GM19468 (cell line): ENCODE measurements around the gene RNF31.

ENCODE experiments used
- ATAC-seq: cut with Tn5 transposase; IDR thresholded peaks from one replicate; pipeline ENCODE4 v1.9.1; 2021; ENCODE audit warnings: mild to moderate bottlenecking, moderate library complexity, moderate number of reproducible peaks; ENCODE audit not compliant: unreplicated experiment; ENCODE audit errors: extremely low read depth

Gene RNF31

DNA sequence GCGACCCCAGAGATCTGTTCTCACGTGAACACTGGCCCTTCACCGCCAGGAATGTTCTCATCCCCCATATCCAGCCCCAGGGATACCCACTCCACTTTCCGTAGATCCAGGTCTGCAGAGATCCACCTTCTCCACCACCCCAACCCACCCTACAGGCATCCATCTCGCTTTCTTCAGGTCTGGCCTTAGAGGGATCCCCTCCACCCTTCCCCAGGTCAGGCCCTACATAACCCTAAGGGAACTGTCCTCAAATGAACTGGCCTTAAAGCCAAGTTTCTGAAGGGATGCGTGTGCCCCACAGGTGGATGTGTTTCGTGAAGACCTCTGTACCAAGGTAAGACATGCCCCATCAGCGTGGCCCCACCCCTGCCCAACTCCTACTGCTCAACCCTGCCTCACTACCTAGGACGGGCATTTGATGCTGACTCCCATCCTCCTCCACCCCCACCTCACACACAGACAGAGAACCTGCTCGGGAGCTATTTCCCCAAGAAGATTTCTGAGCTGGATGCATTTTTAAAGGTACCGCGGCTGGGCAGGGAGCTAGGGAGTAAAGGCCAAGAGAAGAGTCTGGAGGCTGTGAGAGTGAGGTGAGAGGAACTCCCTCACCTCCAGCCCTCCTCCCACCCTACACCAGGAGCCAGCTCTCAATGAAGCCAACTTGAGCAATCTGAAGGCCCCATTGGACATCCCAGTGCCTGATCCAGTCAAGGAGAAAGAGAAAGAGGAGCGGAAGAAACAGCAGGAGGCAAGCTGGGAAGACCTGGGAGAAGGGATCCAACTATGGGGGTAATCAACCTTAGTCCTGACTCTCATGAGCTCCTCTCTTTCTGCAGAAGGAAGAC, 10.4 kb upstream of the RNF31 start:
- ATAC-seq: no peak

DNA sequence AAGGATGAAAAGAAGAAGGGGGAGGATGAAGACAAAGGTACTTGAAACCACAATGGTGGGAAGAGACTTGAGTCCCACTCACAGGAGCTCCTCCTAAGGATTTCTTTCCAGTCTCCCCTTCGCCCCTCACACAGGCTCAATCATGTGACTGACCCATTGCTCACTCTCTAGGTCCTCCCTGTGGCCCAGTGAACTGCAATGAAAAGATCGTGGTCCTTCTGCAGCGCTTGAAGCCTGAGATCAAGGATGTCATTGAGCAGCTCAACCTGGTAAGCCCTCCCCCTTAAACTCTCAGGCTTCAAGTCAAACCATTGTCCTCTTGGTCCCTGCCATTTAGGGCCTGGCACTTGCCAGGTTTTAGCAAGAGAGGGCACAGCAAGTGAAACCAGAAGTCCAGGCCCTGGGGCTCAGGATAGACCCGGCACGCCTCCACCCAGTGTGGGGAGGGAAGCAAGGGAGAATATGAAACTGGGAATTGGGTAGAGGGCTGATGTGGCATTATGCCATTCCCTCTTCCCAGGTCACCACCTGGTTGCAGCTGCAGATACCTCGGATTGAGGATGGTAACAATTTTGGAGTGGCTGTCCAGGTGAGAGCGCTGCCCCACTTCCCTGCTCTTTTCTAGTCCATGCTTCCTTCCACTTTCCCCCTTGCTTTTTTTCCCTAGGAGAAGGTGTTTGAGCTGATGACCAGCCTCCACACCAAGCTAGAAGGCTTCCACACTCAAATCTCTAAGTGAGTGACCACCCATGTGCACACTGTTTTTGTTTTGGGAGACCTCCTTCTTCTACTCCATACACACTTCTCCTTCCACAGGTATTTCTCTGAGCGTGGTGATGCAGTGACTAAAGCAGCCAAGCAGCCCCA, 9.5 kb upstream of the RNF31 start:
- ATAC-seq: no peak

DNA sequence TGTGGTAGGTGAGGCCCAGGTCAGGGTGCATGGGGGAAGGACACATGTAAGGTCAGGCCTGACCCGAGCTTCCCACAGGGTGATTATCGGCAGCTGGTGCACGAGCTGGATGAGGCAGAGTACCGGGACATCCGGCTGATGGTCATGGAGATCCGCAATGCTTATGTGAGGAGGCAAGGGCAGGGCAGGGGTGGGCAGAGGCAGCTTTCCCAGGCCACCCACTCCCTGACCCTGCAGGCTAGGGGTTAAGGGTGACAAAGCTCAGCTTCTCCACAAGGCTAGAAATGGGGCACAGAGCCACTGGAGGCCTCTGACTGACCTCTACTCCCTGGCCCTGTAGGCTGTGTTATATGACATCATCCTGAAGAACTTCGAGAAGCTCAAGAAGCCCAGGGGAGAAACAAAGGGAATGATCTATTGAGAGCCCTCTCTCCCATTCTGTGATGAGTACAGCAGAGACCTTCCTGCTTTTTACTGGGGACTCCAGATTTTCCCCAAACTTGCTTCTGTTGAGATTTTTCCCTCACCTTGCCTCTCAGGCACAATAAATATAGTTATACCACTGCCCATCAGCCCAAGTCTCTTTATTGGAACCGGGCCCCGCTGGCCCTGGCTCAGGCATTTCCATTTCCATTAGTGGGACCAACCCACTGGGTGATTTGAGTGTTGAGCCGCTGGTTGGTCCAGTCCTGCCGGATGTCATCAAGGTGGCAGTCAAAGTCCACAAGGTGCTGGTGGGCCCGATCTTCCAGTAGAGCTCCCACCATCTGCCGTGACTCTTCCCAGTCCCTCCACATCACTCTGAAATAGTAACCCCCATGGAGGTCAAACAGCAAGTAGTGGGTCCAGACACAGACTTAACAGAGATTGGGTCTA, 8.7 kb upstream of the RNF31 start:
- ATAC-seq: no peak

DNA sequence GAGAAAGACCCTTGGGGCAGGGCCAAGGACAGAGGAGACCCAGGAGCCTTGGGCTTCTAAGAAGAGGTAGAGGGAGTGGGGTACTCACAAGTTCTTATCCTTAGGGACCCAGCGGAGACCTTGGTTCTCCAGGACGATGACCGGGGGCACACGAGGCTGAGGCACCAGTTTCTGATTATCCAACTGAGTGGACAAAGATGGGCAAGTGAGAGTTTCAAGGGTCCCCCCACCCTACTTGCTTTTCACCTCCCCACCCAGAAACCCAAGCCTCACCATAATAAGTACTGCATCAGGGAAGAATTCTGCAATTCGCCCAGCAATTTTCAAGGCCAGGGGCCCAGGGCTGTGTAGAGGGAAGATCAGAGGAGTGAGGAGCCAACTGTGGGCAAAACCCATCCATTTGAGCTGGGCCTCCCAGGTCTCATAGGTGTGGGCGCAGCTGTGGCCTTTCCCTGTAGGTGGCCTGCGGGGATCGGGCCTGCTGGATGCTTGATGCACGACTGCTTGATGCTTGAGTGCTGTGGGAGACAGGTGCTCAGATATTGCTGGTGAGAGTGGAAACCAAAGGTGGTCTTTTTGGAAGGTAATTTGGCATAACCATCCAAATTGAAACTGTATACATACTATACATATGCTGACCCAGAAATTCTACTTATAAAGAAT, 7.9 kb upstream of the RNF31 start:
- ATAC-seq: no peak

DNA sequence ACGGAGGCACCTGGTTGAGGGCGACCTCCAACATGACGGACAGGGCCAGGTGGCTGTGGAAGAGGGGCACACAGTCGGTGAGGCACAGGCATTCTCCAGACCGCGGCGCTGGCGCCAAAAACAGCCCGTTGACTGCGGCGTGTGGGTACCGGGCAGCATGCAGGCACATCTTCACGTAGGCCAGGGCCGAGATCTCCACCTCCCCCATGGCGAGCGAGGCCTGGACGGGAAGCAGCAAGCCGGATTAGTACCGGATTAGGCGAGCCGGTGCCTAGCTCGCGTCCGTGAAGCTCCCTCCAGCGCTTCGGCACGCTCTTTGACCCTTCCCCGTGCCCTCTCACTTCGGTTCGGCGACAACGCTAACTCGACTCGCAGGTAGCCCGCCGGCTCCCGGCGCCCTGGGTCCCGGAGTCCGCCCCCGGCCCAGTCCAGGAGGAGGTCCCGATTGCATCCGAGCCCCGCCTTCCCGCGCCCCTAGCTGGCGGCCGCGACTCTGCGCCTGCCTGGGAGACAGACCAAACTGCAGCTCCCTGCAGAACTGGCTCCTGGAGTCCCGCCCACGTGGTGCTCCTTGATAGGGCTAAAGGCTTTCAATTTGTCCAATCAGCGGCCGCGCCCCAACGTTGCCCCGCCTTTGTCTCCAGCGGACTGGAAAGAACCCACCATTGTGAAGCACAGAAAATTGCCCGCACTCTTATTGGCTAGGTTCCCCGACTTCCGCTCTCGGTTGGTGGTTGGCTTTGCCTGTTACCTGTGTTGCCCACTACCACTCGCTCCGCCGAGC, 6.0 kb upstream of the RNF31 start, which contains the start of gene EMC9:
EMC9 (minus strand) TSS at position 495 of the 784 bp plus-strand sequence; CDS start at position 208, 287 bp downstream.
- ATAC-seq: peak; percentile 94

DNA sequence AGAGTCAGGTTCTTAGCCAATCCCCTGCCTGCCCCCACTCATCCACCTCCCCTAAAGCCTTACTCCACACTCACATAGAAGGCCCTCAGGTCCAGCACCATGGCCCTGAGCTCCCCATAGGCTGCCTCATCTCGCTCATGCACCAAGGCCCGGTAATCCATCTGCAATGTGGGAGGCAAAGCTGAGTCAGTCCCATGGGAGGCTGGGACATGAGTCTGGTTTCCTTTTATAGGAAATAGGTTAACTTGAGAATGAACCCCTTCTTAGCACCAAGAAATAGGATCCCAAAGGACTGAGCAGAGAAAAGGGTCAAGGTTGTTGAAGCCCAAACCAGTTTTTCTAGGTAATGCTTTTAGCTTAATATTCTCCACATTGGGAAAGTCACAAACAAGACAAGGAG, 3.8 kb upstream of the RNF31 start:
- no peak for ATAC-seq

DNA sequence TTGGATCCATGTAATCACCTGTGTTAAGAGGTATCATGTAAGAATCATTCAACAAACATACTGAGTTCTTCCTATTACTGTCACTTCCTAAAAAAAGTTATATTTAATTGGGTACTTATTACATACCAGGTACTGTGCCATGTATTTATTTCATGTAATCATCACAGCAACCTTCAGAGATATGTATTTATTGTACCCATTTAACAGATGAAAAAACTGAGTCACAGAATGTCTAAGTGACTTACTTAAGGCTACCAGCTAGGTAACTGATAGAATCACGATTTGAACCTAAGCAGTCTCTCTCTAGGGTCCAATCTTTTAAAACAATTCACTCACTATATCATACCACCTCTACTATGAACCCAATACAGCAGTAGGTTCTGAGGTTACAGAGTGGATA, 2.8 kb upstream of the RNF31 start:
- no peak for ATAC-seq

DNA sequence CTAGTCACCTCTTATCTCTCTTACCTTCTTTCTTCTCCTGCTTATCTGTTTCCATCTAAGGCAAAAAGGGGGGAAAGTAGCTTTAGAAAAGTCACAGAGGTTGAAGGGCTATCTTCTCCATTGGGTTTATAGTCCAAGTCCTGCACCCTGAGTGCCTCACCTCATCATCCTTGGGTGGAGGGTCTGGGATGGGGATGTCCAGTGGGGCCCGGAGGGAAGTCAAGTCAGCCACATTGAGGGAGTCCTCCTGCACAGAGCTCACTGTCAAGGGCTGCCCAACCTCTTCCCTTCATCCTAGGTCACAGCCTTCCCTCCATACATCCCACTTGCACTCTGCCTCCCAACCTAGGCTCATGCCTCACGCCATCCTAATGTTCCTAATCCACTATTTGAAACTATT, 2.1 kb upstream of the RNF31 start:
- no peak for ATAC-seq

DNA sequence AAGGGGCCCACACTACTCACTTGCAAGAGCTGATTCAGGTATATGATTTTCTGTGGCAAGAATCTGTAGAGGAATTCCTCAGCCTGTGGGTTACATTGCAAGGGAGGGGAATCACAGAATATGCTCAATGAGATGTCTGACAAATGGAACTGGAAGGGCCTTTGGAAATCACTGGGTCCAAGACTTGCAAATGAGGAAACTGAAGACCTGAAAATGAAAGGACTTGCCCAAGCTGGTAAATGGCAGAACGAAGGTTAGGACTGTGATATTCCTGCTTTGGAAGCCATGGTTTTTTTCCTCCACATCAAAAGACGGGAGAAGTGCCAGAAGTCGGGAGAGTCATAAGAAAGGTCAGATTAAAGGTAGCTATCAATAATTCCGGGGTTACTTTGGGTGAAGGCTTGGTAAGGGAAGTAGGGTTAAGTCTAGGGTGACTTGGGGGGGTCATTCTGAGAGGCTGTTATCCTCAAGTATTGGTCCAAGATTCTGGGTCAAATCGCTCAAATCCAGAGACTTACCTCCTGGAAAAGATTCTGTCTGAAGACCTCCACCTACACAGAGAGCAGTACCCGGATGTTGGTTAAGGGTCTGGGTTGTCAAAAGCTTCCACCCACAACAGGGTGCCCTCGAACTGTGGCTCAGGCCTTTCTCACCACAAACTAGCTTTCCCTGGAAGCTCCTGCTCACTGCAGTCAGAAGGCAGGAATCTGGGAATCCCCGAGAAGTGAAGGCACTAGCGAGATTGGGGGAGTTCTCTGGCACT, 1.4 kb upstream of the RNF31 start:
- ATAC-seq: no peak

DNA sequence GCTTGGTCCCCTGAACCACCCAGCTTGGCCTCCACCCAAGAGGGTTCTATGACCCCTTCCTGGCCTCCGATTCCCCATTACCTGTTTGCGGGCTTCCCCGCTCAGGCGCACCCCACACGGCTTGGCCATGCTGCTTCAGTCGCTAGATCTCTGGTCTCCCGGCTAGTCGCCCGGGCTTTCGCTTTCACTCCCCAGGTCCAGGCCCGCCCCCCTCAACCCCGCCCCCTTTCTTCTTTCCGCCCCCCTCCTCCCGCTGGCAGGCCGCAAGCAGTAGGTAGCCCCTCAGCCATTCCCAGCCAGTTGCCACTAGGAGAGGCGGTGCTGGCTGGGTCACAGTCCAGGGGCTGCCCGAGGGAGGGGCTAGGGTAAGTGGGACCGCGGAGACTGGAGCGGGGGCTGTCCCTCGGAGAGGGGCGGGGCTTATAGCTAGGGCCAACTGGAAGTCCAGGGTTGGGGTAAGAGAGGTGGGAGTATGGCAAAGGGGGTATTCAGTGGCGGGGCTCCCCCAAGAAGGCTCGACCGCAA, 783 bp upstream of the RNF31 start, which contains the start of gene PSME2:
PSME2 (minus strand) TSS at position 158 of the 525 bp plus-strand sequence; CDS start at position 129, 29 bp downstream.
- peak; percentile 42 for ATAC-seq

DNA sequence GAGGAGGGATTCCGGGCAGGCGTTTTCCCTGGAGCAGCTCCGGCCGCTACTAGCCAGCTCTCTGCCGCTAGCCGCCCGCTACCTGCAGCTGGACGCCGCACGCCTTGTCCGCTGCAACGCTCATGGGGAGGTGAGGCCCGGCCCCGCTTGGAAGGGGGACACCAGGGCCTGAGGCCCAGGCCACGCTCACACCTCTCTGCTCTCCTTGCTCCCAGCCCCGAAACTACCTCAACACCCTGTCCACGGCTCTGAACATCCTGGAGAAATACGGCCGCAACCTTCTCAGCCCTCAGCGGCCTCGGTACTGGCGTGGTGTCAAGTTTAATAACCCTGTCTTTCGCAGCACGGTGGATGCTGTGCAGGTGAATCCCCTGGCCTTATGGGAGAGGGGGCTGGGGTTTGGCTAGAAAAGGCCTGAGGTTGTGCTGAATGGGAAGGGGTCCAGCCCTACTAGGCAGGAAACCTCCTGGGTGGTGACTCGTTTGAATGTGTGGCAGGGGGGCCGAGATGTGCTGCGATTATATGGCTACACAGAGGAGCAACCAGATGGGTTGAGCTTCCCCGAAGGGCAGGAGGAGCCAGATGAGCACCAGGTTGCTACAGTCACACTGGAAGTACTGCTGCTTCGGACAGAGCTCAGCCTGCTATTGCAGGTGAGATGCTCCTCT, 597 bp downstream of the RNF31 start:
- ATAC-seq: no peak

DNA sequence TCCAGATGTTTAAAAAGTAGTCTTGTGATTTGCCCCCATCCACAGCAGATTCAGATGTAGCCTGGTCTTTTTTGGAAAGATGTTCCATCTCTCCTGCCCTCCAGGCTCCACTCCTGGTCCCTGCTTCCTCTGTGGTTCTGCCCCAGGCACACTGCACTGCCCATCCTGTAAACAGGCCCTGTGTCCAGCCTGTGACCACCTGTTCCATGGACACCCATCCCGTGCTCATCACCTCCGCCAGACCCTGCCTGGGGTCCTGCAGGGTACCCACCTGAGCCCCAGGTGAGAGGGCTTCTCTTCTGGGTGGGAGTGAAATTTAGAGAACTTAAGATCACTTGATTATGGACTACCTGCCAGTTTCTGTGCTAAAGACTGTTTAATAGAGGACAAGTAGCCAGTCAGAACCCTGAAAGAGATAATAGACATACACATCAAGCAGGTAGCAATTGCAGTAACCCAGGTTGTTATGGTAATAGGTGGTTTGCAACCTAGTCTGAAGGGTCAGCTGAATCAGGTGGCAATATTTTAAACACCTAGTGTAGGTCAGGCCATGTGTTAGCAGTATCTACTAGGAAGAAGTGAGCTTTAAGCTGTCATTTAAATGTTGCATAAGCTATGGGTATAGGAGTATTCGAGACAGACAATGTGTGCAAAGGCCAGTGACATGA, 2.1 kb downstream of the RNF31 start:
- ATAC-seq: no peak

DNA sequence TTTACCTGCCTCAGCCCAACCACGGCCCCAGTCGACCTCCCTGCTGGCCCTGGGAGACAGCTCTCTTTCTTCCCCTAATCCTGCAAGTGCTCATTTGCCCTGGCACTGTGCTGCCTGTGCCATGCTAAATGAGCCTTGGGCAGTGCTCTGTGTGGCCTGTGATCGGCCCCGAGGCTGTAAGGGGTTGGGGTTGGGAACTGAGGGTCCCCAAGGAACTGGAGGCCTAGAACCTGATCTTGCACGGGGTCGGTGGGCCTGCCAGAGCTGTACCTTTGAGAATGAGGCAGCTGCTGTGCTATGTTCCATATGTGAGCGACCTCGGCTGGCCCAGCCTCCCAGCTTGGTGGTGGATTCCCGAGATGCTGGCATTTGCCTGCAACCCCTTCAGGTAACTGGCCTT, 2.8 kb downstream of the RNF31 start:
- no peak for ATAC-seq

DNA sequence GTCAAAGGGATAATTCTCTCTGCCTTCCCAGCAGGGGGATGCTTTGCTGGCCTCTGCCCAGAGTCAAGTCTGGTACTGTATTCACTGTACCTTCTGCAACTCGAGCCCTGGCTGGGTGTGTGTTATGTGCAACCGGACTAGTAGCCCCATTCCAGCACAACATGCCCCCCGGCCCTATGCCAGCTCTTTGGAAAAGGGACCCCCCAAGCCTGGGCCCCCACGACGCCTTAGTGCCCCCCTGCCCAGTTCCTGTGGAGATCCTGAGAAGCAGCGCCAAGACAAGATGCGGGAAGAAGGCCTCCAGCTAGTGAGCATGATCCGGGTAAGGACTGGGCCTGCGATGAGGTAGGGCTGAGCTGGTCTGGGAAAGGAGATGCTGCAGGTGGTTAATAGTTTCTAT, 3.3 kb downstream of the RNF31 start:
- no peak for ATAC-seq

DNA sequence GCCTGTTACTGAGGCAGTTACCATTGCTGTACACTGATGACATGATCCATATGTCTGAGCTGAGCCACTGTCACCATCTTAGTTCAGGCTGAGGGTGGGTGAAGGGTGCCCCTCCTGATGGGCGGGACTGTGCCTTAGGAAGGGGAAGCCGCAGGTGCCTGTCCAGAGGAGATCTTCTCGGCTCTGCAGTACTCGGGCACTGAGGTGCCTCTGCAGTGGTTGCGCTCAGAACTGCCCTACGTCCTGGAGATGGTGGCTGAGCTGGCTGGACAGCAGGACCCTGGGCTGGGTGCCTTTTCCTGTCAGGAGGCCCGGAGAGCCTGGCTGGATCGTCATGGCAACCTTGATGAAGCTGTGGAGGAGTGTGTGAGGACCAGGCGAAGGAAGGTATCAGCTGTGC, 3.7 kb downstream of the RNF31 start:
- no peak for ATAC-seq

DNA sequence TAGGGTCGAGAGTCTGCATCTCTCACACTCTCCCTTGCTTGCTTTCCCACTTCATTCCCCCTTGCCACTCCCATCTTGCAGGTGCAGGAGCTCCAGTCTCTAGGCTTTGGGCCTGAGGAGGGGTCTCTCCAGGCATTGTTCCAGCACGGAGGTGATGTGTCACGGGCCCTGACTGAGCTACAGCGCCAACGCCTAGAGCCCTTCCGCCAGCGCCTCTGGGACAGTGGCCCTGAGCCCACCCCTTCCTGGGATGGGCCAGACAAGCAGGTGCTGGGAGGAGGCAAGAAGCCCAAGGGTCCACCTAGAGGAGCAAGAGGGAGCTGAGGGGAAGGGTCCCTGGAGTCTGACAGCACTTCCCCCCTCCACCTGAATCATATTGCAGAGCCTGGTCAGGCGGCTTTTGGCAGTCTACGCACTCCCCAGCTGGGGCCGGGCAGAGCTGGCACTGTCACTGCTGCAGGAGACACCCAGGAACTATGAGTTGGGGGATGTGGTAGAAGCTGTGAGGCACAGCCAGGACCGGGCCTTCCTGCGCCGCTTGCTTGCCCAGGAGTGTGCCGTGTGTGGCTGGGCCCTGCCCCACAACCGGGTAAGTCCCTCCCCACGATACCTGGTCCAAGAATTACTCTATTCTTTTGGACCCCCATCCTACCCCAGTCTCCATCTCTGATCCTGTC, 4.2 kb downstream of the RNF31 start:
- no peak for ATAC-seq
